IPS-NIHi11 (cell line): Measurements from ENCODE around the gene PAPOLA.
"Not testable (repeated sequence)": the region's sequence is repeated elsewhere in the genome, so short reads cannot be mapped to it uniquely, and the experiment has no call there.

Experiments used
- DNase-seq: peaks from one replicate; pipeline ENCODE4 v3.0.0; 2012; ENCODE audit warnings: mixed read lengths, low spot score

The PAPOLA gene

DNA sequence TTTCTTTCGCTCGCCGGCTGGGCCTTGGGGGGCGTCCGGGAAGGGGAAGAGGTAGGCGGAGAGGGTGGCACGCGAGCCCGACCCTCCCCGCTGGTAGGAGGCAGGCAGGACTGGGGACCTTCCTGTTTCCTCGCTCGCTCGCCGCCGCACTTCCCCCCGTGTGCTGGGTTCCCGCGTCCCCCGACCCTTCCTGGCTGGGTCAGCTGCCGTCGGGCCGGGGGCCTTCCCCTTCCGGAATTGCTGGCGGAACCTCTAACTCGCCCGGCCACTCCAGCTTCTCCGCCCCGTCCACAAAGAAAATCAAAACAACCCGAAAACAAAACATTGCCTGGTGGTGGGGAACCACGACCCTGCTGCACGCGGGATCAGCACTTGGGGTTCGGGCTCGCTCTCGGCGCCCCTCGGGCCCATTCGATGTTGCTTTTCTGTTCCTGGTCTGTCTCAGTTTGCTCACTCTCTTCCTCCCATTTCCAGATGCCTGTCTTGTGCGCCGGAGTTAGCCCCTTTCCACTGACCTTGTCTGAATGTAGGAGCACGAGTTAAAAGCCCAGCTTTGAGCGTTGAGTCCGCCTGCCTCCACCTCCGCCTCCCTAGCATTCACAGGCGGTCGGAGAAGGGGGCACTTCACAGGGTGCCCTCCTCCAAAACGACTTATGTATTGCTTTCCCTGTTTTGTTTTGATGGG lies 581 bp downstream of the PAPOLA start:
- peak; percentile 64 for DNase-seq

DNA sequence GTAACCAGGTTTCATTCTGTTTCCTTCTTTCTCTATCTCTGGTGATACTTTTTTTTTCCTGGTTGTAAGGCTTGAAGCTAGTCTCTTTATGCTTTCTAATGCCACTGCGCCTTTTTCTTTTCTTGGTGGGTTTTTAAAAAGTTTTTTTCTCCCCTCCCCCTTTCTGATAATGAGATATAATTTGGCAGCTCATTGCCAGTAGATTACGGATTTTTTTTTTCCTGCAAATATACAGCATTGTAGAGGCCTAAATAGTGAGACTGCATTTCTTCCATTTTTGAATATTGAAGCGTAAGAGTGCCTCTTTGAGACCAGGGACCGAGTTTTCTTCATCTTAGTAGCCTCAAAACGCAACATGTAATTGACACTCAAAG lies 1.1 kb downstream of the PAPOLA start:
- DNase-seq: no peak

DNA sequence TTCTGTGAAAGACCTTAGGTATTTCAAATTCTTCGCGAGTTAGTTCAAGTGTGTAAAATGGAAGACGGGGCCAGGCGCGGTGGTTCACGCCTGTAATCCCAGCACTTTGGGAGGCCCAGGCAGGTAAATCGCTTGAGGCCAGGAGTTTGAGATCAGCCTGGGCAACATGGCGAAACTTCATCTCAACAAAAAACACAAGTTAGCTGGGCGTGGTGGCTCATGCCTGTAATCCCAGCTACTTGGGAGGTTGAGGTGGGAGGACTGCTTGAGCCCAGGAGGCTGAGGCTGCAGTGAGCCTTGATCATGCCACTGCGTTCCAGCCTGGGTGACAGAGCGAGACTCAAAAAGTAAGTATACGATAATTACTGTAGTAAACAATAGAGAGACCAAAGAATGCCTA lies 2.2 kb downstream of the PAPOLA start:
- not testable (repeated sequence) for DNase-seq

DNA sequence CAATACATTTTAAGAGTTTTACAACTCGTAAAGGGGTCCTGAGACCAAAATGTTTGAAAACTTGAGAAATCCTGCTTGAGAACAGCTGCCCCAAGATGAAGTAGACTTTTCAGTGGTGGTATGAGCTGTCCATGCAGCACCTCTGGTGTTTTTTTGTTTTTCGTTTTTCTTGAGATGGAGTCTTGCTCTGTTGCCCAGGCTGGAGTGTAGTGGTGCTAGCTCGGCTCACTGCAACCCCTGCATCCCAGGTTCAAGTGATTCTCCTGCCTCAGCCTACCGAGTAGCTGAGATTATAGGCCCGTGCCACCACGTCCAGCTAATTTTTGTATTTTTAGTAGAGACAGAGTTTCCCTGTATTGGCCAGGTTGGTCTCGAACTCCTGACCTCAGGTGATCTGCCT lies 5.5 kb downstream of the PAPOLA start:
- DNase-seq: no peak

GRCh38 chr14:96508900-96509299 lies 6.7 kb downstream of the PAPOLA start:
- no peak for DNase-seq

- no peak for DNase-seq
Measured at GRCh38 chr14:96509457-96510090, 7.4 kb downstream of the PAPOLA start.

DNA sequence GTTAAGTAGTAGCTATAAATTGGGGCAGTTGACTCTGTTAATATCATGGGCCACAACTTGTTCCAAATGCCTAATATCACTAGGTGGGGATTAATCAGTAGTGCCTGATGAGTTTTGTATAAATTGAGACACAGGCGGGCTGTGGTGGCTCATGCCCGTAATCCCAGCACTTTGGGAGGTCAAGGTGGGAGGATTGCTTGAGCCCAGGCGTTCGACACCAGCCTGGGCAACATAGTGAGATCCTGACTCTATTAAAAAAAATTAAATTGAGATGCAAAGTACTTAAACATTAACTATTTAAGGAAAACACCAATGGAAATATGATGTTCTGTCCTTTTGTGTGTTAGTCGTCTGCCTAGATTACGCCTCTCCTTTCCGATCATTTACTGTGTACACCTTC lies 9.0 kb downstream of the PAPOLA start:
- no peak for DNase-seq

DNA sequence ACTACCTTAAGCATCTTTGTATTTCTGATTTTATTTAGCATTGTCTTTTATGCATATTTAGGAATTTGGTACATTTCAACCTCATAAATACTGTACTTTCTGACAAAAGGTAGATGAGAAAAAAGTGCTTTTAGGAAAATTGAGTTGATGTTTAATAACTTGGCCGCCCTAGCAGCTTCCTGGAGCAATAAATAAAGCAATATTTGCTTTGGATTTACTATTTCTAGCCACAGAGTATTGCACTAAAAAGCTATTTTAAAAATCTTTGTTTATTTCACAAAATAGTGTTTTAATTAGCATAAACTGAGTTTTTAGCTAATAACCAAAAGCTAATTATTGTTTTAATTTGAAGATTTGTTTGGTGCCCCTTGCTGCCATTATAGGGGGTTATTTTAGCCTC lies 9.5 kb downstream of the PAPOLA start:
- no peak for DNase-seq

- DNase-seq: no peak
Measured at GRCh38 chr14:96512122-96512521, 9.9 kb downstream of the PAPOLA start.

DNA sequence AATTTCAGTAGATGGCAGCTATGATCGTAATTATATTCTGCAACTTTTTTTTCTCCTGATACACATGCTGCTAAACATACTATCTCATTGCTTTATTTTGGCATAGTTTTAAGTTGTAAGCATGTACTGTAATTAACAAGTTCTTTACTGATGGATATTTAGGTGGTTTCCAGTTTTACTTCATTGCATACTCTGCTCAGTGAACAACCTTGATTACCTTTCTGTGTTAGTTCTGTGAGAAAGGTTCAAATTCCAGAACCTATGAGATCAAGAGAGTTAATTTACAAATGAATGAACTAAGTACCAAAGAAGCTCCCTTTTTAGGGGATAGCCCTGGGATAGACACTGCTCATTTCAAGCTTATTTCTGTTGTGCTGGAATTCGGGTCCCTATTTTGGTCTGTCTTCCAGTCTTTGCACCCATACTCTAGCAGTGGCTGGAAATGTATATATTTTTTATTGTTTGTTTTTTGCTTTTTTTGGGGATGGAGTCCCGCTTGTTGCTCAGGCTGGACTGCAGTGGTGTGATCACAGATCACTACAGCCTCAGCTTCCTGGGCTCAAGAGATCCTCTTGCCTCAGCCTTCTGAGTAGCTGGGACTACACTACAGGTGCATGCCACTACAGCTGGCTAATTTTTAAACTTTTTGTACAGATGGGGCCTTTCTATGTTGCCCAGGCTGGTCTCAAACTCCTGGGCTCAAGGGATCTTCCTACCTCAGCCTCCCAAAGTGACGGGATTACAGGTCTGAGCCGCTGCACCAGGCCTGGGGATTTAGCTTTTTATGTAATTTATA lies 10.6 kb downstream of the PAPOLA start:
- peak; percentile 20 for DNase-seq

- DNase-seq: no peak
Measured at GRCh38 chr14:96514694-96515093, 12.5 kb downstream of the PAPOLA start.

DNA sequence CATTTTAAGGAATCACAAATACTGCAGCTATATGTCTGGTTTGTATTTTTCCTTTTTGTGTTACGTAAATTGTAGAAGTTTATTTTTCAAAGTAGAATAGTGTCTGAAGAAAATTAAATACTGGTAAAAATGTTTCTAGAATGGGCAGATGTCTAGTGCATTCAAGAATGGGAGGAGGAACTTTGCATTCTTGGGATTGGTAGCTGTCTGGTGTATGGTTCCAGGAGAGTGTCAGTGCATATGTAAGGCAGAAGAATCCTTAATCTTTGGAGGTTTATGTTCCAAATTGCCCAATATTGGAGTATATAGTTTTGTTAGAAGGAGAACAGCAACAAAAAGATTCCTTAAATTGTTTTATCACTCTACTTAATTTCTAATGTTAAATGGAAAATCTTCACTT lies 13.5 kb downstream of the PAPOLA start:
- DNase-seq: no peak

DNA sequence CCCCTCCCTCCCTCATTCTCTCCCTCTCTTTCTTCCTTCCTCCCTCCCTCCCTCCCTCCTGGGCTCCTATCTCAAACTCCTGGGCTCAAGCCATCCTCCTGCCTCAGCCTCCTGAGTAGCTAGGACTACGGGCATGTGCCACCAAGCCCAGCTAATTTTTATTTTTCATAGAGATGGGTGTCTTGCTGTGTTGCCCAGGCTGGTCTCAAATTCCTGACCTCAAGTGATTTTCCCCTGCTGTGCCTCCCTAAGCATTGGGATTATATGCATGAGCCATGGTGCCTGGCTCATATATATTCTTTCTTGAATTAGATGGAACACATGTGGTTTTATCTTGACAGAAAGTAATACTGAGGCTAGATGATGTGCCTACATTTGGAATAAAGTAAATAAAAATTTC lies 14.2 kb downstream of the PAPOLA start:
- DNase-seq: no peak

DNA sequence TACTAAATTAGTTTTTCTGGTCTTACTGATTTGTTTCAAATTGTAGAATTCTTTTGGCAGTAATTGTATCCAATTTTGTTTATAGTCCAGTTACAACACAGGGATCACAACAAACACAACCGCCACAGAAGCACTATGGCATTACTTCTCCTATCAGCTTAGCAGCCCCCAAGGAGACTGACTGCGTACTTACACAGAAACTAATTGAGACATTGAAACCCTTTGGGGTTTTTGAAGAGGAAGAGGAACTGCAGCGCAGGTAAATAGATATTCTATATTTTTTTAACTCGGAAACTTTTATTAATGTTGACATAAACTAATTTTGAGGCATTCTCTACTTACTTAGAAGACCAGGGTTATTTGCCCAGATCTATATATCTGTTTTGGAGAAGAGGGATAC lies 17.8 kb downstream of the PAPOLA start:
- no peak for DNase-seq

DNA sequence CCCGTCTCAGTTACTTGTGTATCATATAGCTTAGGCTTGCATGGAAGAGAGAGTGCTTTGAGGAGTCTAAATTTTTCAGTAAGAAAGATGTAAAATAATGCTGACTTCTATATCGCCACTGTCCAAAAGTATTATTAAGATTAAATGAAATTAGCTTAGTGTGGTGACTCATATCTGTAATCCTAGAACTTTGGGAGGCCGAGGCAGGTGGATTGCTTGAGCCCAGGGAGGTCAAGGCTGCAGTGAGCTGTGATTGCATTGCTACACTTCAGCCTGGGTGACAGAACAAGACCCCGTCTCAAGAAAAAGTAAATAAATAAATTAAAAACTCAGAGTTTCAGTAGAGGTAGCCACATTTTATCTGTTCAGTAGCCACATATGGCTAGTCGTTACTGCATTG lies 23.3 kb downstream of the PAPOLA start:
- no peak for DNase-seq

DNA sequence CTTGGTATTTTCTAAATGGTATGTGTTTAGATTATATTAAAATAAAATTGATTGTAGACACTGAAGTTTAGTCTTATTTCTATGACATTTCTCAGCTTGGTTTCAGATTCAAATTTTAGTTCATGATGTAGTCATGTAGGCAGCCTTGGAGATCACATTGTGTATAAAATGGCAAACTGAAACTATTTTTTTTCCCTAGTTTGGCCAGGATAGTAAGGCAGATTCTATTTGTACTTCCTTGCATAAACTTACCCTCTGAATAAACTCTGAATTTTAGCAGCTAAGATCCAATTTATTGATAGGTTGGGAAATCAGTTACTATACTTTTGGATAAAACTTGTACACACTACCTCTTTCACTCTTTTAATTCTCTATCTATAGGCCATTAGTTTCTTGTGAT lies 30.4 kb downstream of the PAPOLA start:
- no peak for DNase-seq

DNA sequence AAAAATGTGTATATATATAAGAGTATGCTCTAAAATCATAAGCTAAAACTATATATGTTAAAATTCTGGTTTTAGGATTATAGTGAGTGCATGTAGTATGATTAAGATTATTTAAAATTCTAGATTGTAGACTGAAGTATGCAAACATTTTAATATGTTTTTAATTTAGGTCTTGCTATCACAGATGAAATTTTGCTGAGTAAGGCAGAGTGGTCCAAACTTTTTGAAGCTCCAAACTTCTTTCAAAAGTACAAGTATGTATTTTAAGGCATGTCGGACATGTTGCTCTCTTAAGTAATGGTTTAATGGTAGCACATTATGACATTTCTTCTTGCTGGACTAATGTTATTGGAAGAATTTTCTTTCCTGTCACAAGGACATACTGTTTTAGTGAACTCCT lies 34.6 kb downstream of the PAPOLA start:
- DNase-seq: no peak

- DNase-seq: no peak
Measured at GRCh38 chr14:96538097-96538989, 36.2 kb downstream of the PAPOLA start.

DNA sequence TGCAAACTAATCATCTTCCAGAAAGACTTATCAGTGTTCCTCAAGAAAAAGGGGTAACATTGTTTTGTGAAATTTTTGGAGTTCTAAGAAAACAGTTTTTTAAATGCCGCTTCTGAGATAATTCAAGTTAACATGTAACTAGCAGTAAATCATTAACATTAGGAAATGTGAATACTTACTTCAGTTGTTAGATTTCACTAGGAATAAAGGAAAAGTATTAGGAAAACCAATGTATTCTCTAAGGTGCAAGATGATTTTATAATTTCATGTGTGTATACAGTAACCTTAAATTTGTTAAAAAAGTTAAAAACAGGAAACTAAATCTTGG lies 36.8 kb downstream of the PAPOLA start:
- no peak for DNase-seq

DNA sequence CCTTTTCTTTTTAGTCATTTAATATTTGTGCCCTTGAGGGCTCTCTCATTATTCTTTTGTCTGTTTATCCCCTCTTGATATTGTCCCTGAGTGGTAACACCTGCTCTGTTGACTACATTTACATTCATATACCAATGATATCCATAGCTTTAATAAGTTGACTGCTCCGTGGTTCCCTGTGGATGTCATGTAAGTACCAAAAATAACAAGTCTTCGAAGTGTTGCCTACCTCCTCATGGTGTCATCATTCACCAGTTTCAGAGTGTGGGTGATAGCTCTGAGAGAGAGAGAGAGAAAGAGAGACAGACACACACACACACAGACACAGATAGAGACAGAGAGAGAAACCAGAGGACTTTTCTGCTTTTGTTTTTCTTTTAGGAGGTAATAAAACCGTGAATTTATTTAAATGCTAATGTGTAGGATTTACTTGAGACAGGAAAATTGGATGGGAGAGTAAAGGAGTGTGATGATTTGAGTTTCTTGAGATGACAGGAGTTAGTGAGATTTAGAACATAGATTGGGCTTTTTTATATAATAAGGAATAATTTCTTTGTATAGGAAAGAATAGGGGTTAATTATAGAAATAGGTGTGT lies 52.2 kb downstream of the PAPOLA start:
- DNase-seq: no peak

DNA sequence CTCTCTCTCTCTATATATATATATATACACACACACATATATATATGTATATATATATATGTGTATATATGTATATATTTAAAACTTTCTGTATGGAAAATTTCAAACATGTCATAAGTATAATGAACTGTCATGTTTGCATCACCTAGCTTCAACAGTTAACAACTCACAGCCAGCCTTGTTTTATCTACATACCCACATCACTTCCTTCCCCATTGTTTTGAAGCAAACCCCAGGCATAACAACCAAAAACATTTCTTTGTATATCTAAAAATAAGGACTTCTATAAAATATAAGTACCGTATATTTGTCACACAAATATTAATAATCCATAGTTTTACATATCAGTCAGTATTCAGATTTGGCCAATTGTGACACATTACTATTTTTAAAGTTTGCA lies 57.4 kb downstream of the PAPOLA start:
- no peak for DNase-seq

DNA sequence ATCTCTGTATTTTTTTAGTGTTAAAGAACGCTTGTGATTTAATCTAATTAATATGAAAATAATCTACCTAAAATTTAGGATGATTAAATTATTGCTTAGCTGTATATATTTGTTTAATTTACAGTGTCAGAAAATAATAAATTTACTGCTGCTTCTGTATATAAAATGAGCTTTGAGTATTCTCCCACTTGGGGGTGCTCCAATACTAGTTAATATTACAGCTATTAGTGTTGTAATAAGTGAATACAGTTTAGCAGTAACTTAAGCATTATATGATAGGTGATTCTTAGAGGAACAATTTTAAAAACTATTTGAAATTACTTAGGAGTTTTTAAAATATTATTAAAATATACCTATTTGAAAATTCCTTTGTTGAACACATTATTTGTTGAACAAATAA lies 62.2 kb downstream of the PAPOLA start:
- no peak for DNase-seq
